Uterus (tissue), 4 donors: ENCODE results near the gene RPL19. TPM values are rescaled to one million over a fixed set of nuclear protein-coding genes. Genes with fewer than 3 reads are reported as not detected.
A peak's percentile ranks its signal among the peaks of the same experiment; 100 is the strongest.

Experiments used
- DNase-seq, 2 donors: peaks; one replicate each; pipeline ENCODE4 v3.0.0-alpha.2; 2019 to 2020
- H3K27ac ChIP-seq, 2 donors: fragments of 200-600 bp; sonication (generic); 1 replicate in 1 of 2; 2 replicates in 1 of 2; pipeline ENCODE4 v1.5.1; 2016 to 2018
- H3K27me3 ChIP-seq, 2 donors: fragments of 200-600 bp; sonication (generic); one replicate each; pipeline ENCODE4 v1.5.1; 2018 to 2019; ENCODE audit warnings: control low read depth in 1 of 2
- H3K36me3 ChIP-seq, 2 donors: fragments of 200-600 bp; sonication (generic); one replicate each; pipeline ENCODE4 v1.5.1; 2019; ENCODE audit warnings: control low read depth in 1 of 2
- H3K4me1 ChIP-seq, 2 donors: fragments of 200-600 bp; sonication (generic); one replicate each; pipeline ENCODE4 v1.5.1; 2018 to 2019; ENCODE audit warnings: control low read depth in 1 of 2
- H3K4me3 ChIP-seq, 2 donors: fragments of 200-600 bp; sonication (generic); 1 replicate in 1 of 2; 2 replicates in 1 of 2; pipeline ENCODE4 v1.5.1; 2018 to 2019; ENCODE audit warnings: mild to moderate bottlenecking in 1 of 2
- H3K9me3 ChIP-seq, 2 donors: fragments of 200-600 bp; sonication (generic); one replicate each; pipeline ENCODE4 v1.5.1; 2019; ENCODE audit warnings: control low read depth in 1 of 2
- CTCF ChIP-seq, 4 experiments: fragments of 200-600 bp in 2 of 4; fragments of 450-650 bp in 2 of 4; sonication (generic) in 2 of 4; IDR thresholded peaks; one replicate each; pipeline ENCODE4 v1.5.1; 2016 to 2019; ENCODE audit warnings: antibody characterized with exemption in 4 of 4, mild to moderate bottlenecking in 2 of 4, moderate library complexity in 1 of 4
- POLR2A ChIP-seq, 2 donors: fragments of 450-650 bp; IDR thresholded peaks; one replicate each; pipeline ENCODE4 v1.6.1; 2016; ENCODE audit warnings: antibody characterized with exemption in 2 of 2, mild to moderate bottlenecking in 1 of 2, moderate library complexity in 1 of 2
- intact Hi-C: fragments of 100-400 bp; cut with DNase I; formaldehyde crosslinking; loops from one replicate; pipeline ENCODE4 v1.15.1; 2023; ENCODE audit warnings: low total_unique reads
- total RNA-seq, 4 donors: library from RNA; depleted of rRNA in 3 of 4; stranded (reverse); fragments of >200 nt in 3 of 4; gene quantifications; one replicate each; pipeline versions ENCODE4 v1.1.0 to v1.2.4, GENCODE V29; 2014 to 2023
- donor health status: DM: yes; HTN: yes; CAD: no.

RPL19 gene
- total RNA-seq, 4 donors from 2014 or later, result 1,469 to 5,936 (median 3,528) TPM

GRCh38 chr17:39173080-39173479 lies 27.0 kb upstream of the RPL19 start:
- intact Hi-C loops, result no loop called here

GRCh38 chr17:39173526-39174274 lies 26.4 kb upstream of the RPL19 start:
- Histone ChIP-seq H3K4me1 (no peaks in the 10 kb centered on the region), H3K4me3 (no peak overlapping the region), H3K27me3 (no peaks in the 10 kb centered on the region), H3K36me3 (no peaks in the 10 kb centered on the region), H3K9me3 (no peaks in the 10 kb centered on the region), H3K27ac (no peak overlapping the region)
- TF ChIP-seq CTCF (IDR thresholded peaks at IDR 0.05) (no peak), POLR2A (IDR thresholded peaks at IDR 0.05) (no peak)
- intact Hi-C loops, result no loop called here
- no peak for DNase-seq

More at GRCh38 chr17:39173080-39173479, 27.0 kb upstream of the RPL19 start:
- Histone ChIP-seq H3K9me3 (no peaks in the 10 kb centered on the region), H3K4me3 (no peak overlapping the region), H3K36me3 (no peaks in the 10 kb centered on the region), H3K27me3 (no peaks in the 10 kb centered on the region), H3K27ac (no peak overlapping the region), H3K4me1 (no peaks in the 10 kb centered on the region)
- DNase-seq, result no peak
- no peak for TF ChIP-seq CTCF (IDR thresholded peaks at IDR 0.05)
- TF ChIP-seq POLR2A (IDR thresholded peaks at IDR 0.05), result no peak

GRCh38 chr17:39174920-39175694 lies 25.0 kb upstream of the RPL19 start:
- no peak overlapping the region for H3K4me3 ChIP-seq
- TF ChIP-seq CTCF (IDR thresholded peaks at IDR 0.05) (peak; percentile 60 to 87 (median 74)), POLR2A (IDR thresholded peaks at IDR 0.05) (no peak)
- peak overlapping the region in 1 of 2 donors; percentile 21 for H3K27ac ChIP-seq
- H3K36me3 ChIP-seq, result no peaks in the 10 kb centered on the region
- no peaks in the 10 kb centered on the region for H3K27me3 ChIP-seq
- peak; percentile 76 to 84 for DNase-seq
- no peaks in the 10 kb centered on the region for H3K4me1 ChIP-seq
- H3K9me3 ChIP-seq, result no peaks in the 10 kb centered on the region
- intact Hi-C loops, result no loop called here

- Histone ChIP-seq H3K36me3 (no peaks in the 10 kb centered on the region), H3K4me1 (no peaks in the 10 kb centered on the region), H3K27ac (no peak overlapping the region), H3K9me3 (no peaks in the 10 kb centered on the region), H3K4me3 (no peak overlapping the region), H3K27me3 (no peaks in the 10 kb centered on the region)
- intact Hi-C loops, result no loop called here
- no peak for DNase-seq
- TF ChIP-seq CTCF (IDR thresholded peaks at IDR 0.05) (no peak), POLR2A (IDR thresholded peaks at IDR 0.05) (no peak)
Observed at GRCh38 chr17:39175695-39176093, 24.4 kb upstream of the RPL19 start.

- no peaks in the 10 kb centered on the region for H3K4me1 ChIP-seq
- H3K36me3 ChIP-seq, result no peaks in the 10 kb centered on the region
- intact Hi-C loops, result no loop called here
- DNase-seq, result no peak
- no peaks in the 10 kb centered on the region for H3K9me3 ChIP-seq
- no peak overlapping the region for H3K4me3 ChIP-seq
- H3K27ac ChIP-seq, result no peak overlapping the region
- H3K27me3 ChIP-seq, result no peaks in the 10 kb centered on the region
- no peak for TF ChIP-seq POLR2A (IDR thresholded peaks at IDR 0.05)
Observed at GRCh38 chr17:39177256-39177655, 22.8 kb upstream of the RPL19 start.
